ENCODE data around the gene DAB2IP. TPM values are rescaled to one million over a fixed set of nuclear protein-coding genes. Genes with fewer than 3 reads are reported as not detected.

The DAB2IP gene
- polyA plus RNA-seq, 1 experiment: 20.4 TPM

GRCh38 chr9:121701736-121702261 lies 50.4 kb downstream of the DAB2IP start:
- ChIA-PET CTCF (interaction anchor here (0.6 kb wide), 1 partner anchor 250 kb away, joined by 5 read pairs; no protein-coding TSS in a partner anchor), POLR2A (no interaction called here)
- DNase-seq (ENCODE audit: low read depth, low spot score): no peak
- no peaks in the 10 kb centered on the region for H3K27me3 ChIP-seq (ENCODE audit: control insufficient read depth, insufficient read depth, low read length)
- no peak overlapping the region for H3K4me3 ChIP-seq (ENCODE audit: low read depth, low read length)
- TF ChIP-seq, protein P1, sequence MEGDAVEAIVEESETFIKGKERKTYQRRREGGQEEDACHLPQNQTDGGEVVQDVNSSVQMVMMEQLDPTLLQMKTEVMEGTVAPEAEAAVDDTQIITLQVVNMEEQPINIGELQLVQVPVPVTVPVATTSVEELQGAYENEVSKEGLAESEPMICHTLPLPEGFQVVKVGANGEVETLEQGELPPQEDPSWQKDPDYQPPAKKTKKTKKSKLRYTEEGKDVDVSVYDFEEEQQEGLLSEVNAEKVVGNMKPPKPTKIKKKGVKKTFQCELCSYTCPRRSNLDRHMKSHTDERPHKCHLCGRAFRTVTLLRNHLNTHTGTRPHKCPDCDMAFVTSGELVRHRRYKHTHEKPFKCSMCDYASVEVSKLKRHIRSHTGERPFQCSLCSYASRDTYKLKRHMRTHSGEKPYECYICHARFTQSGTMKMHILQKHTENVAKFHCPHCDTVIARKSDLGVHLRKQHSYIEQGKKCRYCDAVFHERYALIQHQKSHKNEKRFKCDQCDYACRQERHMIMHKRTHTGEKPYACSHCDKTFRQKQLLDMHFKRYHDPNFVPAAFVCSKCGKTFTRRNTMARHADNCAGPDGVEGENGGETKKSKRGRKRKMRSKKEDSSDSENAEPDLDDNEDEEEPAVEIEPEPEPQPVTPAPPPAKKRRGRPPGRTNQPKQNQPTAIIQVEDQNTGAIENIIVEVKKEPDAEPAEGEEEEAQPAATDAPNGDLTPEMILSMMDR (IDR thresholded peaks at IDR 0.05; ENCODE audit: low read depth, low read length): no peak
- H3K27ac ChIP-seq (ENCODE audit: low read depth, low read length): no peak overlapping the region
- no peaks in the 10 kb centered on the region for H3K9me3 ChIP-seq (ENCODE audit: control insufficient read depth, insufficient read depth, low read length)

DNA sequence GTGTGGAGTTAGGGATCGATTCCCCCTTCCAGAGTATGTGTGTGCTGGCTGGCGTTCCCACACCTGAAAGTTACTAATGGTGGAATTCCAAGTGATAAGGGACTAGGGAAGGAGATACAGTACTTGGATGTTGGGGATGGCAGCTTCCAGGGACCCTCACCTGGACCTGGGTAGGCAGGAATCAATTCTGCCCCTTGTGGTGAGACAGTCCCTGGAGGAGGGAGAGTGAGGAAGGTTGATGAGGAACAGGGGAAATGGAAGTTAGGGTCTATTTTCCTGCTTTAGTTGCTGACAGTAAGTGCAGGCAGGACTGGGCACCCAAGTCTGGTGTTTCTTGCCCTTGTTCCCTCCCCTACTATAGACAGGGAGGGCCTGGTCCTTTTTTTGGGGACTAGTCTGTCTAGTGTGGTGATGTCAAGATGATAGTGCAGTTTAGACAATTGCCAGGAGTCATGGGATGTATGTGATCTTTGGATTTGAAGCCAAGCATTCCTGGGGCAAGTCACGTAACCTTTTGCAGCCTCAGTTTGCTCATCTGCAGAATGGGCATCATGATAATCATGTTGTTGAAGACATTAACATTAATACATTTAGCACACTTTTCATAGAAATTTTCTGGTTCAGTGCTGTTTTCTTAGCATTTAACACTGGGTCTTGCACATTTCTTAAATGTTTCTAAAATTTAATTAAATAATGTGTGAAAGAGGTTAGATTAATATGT lies 51.7 kb downstream of the DAB2IP start:
- DNase-seq (ENCODE audit: low read depth, low spot score): no peak
- H3K27ac ChIP-seq (ENCODE audit: low read depth, low read length): no peak overlapping the region
- H3K9me3 ChIP-seq (ENCODE audit: control insufficient read depth, insufficient read depth, low read length): no peaks in the 10 kb centered on the region
- POLR2A ChIA-PET: no interaction called here
- CTCF ChIA-PET: no interaction called here
- H3K4me3 ChIP-seq (ENCODE audit: low read depth, low read length): no peak overlapping the region
- TF ChIP-seq, protein P1 (IDR thresholded peaks at IDR 0.05; ENCODE audit: low read depth, low read length): 0 out of 2 replicates have a peak, but pooled peaks have one; percentile 9
- no peaks in the 10 kb centered on the region for H3K27me3 ChIP-seq (ENCODE audit: control insufficient read depth, insufficient read depth, low read length)

GRCh38 chr9:121704281-121704680 lies 52.8 kb downstream of the DAB2IP start:
- DNase-seq (ENCODE audit: low read depth, low spot score): no peak
- ChIA-PET CTCF (interaction anchor here (1.5 kb wide), 1 partner anchor 17 kb away, joined by 4 read pairs; no protein-coding TSS in a partner anchor), POLR2A (no interaction called here)
- Histone ChIP-seq H3K27me3 (ENCODE audit: control insufficient read depth, insufficient read depth, low read length) (no peaks in the 10 kb centered on the region), H3K27ac (ENCODE audit: low read depth, low read length) (no peak overlapping the region), H3K9me3 (ENCODE audit: control insufficient read depth, insufficient read depth, low read length) (no peaks in the 10 kb centered on the region), H3K4me3 (ENCODE audit: low read depth, low read length) (no peak overlapping the region)
- TF ChIP-seq, protein P1 (IDR thresholded peaks at IDR 0.05; ENCODE audit: low read depth, low read length): no peak

DNA sequence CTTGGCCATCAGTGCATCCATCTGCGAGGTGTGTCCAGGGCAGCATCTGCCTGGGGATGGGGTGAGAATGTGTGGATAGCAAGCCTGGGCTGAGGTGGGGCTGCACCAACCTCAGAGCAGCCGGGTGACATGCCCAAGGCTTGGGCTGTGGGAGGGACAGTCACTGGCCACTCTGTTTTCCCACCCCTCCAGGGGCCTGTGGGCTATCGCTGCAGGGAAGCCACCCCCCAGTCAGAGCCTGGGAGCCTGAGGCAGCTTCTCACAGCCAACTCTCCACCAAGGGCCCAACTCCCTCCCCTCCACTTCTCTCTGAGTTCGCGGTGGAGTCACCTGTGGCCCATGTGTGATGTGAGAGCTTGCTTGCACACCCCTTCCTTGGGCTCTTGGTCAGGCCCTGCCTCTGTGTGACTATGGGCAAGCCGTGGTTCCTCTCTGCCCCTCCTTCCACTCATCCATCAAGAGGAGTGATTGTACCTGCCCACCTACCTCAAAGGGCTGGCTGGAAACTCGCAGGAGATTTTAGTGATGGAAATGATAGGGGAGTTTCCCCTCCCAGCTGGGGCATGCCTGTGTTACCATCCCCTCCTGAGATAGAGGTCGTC lies 54.8 kb downstream of the DAB2IP start:
- no peak overlapping the region for H3K4me3 ChIP-seq (ENCODE audit: low read depth, low read length)
- POLR2A ChIA-PET: no interaction called here
- TF ChIP-seq, protein P1 (IDR thresholded peaks at IDR 0.05; ENCODE audit: low read depth, low read length): no peak
- no peaks in the 10 kb centered on the region for H3K9me3 ChIP-seq (ENCODE audit: control insufficient read depth, insufficient read depth, low read length)
- H3K27ac ChIP-seq (ENCODE audit: low read depth, low read length): peak overlapping the region; percentile 11
- DNase-seq (ENCODE audit: low read depth, low spot score): no peak
- CTCF ChIA-PET: interaction anchor here (1.5 kb wide), 1 partner anchor 19 kb away, joined by 4 read pairs; no protein-coding TSS in a partner anchor
- no peaks in the 10 kb centered on the region for H3K27me3 ChIP-seq (ENCODE audit: control insufficient read depth, insufficient read depth, low read length)
